Measurements from ENCODE around the gene KCND3.

- no peak for TF ChIP-seq CTCF (IDR thresholded peaks at IDR 0.05)
- no peak for TF ChIP-seq POLR2A (IDR thresholded peaks at IDR 0.05)
Observed at GRCh38 chr1:111887385-111887784, 102.1 kb downstream of the KCND3 start.
